Endothelial cell of umbilical vein (primary cell): ENCODE results near the gene MEIOB.

Experiments
- EZH2 ChIP-seq: IDR thresholded peaks from 2 replicates; pipeline ENCODE4 v1.6.1; 2012; ENCODE audit warnings: borderline replicate concordance, low read depth, mild to moderate bottlenecking, moderate library complexity, low read length, inconsistent platforms; ENCODE audit not compliant: severe bottlenecking
- FOS ChIP-seq: IDR thresholded peaks from 2 replicates; pipeline ENCODE4 v1.6.1; 2011; ENCODE audit warnings: mild to moderate bottlenecking, low read length, moderate library complexity, borderline replicate concordance; ENCODE audit not compliant: insufficient read depth
- POLR2A ChIP-seq: IDR thresholded peaks from 2 replicates; pipeline ENCODE4 v1.6.1; 2012; ENCODE audit warnings: low read depth, mild to moderate bottlenecking, control low read depth, low read length
- TF ChIP-seq, protein P1 (sequence below), 2 donors: IDR thresholded peaks; 1 replicate in 1 of 2; 2 replicates in 1 of 2; pipeline ENCODE4 v1.5.1; 2011; ENCODE audit warnings: low read length in 2 of 2, mild to moderate bottlenecking in 2 of 2, moderate library complexity in 2 of 2, control low read depth in 1 of 2, inconsistent platforms in 1 of 2, low read depth in 1 of 2; ENCODE audit not compliant: insufficient read depth in 1 of 2; ENCODE audit errors: extremely low read depth in 1 of 2

DNA sequence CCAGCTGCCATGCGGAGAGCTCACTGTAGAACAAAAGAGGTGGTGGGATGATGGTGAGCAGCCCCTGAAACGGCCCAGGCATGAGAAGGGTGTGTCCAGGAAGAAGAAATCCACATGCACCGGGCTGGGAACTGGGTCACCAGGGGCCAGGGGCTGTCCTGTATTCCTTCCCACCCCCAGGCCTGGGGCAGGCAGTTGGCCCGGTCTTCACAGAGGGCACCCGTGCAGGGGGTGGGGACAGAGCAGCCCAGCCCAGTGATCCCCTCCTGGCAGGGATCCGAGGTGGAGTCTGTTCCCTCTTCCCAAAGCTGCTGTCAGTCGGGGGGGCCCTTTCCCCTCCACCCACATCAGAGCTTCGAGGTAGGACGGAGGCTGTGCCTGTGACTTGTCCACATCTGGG, 37.0 kb upstream of the MEIOB start:
- TF ChIP-seq, protein P1, sequence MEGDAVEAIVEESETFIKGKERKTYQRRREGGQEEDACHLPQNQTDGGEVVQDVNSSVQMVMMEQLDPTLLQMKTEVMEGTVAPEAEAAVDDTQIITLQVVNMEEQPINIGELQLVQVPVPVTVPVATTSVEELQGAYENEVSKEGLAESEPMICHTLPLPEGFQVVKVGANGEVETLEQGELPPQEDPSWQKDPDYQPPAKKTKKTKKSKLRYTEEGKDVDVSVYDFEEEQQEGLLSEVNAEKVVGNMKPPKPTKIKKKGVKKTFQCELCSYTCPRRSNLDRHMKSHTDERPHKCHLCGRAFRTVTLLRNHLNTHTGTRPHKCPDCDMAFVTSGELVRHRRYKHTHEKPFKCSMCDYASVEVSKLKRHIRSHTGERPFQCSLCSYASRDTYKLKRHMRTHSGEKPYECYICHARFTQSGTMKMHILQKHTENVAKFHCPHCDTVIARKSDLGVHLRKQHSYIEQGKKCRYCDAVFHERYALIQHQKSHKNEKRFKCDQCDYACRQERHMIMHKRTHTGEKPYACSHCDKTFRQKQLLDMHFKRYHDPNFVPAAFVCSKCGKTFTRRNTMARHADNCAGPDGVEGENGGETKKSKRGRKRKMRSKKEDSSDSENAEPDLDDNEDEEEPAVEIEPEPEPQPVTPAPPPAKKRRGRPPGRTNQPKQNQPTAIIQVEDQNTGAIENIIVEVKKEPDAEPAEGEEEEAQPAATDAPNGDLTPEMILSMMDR (IDR thresholded peaks at IDR 0.05; ENCODE audit: extremely low read depth in 1 of 2, insufficient read depth in 1 of 2, low read depth in 1 of 2, low read length in 2 of 2), result no peak
- TF ChIP-seq POLR2A (no peak), EZH2 (no peak), FOS (no peak)
